Measurements from ENCODE around the gene NFAT5. TPM values are rescaled to one million over a fixed set of nuclear protein-coding genes. Genes with fewer than 3 reads are reported as not detected.
"Not testable (repeated sequence)": the region's sequence is repeated elsewhere in the genome, so short reads cannot be mapped to it uniquely, and the experiment has no call there.

Gene NFAT5
- total RNA-seq, 2 donors from 2014 or later: 33.0 to 76.0 TPM

DNA sequence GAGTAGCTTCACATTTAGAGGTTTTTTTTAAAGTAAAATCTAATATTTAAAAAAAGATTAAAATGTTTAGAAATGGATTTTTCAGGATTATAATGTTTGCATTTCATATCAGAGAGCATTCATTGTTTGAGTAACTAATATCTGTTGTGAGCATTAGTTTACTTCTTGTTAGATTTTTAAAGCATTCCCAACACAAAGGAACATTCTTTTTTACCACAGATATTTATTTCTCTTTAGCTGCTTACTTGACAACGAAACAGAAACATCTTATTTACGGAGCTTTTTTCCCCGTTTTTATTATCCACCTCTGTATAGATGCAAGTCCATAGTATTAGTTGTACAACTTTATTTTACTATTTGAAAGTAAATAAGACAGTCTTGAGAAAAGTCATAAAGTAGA lies 53.0 kb downstream of the NFAT5 start:
- Mint-ChIP-seq H3K27ac (no peak overlapping the region), H3K36me3 (ENCODE audit: low read depth) (peaks cover 67% of the 10 kb centered on the region), H3K27me3 (no peaks in the 10 kb centered on the region), H3K4me3 (no peak overlapping the region), H3K4me1 (peaks cover 19% of the 10 kb centered on the region), H3K9me3 (no peaks in the 10 kb centered on the region)
- no peak for ATAC-seq (replicated peaks)

GRCh38 chr16:69619514-69619913 lies 53.7 kb downstream of the NFAT5 start:
- H3K4me3 Mint-ChIP-seq: no peak overlapping the region
- ATAC-seq (replicated peaks): no peak
- no peaks in the 10 kb centered on the region for H3K27me3 Mint-ChIP-seq
- H3K36me3 Mint-ChIP-seq (ENCODE audit: low read depth): peaks cover 67% of the 10 kb centered on the region
- no peaks in the 10 kb centered on the region for H3K9me3 Mint-ChIP-seq
- H3K4me1 Mint-ChIP-seq: peaks cover 19% of the 10 kb centered on the region
- H3K27ac Mint-ChIP-seq: no peak overlapping the region

DNA sequence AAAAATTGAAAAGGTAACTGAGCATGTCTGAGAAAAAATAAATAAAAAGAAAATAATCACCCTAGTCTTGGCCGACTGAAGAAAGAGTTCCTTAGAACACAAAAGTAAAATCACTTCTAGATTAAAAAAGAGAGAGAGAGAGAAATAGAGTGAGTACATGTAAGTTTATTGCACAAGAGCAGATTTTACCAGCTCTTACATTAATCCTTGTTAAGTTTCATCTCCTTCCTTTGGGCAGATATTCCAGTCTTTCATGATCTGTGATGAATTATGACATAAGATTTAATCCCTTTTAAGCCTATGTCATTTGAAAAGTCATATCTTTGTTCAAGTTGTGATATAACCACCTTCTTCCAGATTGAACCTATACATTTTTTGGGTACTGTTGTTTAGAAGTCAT lies 54.8 kb downstream of the NFAT5 start:
- Mint-ChIP-seq H3K4me1 (peaks cover 16% of the 10 kb centered on the region), H3K4me3 (no peak overlapping the region), H3K36me3 (ENCODE audit: low read depth) (peaks cover 62% of the 10 kb centered on the region), H3K9me3 (no peaks in the 10 kb centered on the region), H3K27me3 (no peaks in the 10 kb centered on the region), H3K27ac (no peak overlapping the region)
- ATAC-seq (replicated peaks): no peak

DNA sequence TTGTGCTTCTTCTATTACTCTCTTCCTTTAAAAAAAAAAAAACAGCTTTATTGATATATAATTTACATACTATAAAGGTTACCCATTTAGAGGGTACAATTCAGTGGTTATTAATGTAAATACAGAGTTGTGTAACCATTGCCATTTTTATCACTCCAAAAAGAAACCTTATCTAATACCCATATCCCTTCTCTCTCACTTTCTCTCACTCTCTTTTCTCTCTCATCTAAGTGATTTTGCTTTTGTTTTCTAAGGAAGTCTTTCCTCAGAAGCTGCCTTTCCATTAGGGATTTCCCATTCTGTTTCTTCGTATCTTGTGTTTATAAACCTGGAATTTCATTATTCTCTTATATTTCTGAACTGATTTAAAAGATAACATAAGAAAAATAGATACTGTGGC lies 55.5 kb downstream of the NFAT5 start:
- Mint-ChIP-seq H3K4me1 (peaks cover 10% of the 10 kb centered on the region), H3K27ac (no peak overlapping the region), H3K36me3 (ENCODE audit: low read depth) (peaks cover 62% of the 10 kb centered on the region), H3K27me3 (no peaks in the 10 kb centered on the region), H3K4me3 (no peak overlapping the region), H3K9me3 (no peaks in the 10 kb centered on the region)
- no peak for ATAC-seq (replicated peaks)

DNA sequence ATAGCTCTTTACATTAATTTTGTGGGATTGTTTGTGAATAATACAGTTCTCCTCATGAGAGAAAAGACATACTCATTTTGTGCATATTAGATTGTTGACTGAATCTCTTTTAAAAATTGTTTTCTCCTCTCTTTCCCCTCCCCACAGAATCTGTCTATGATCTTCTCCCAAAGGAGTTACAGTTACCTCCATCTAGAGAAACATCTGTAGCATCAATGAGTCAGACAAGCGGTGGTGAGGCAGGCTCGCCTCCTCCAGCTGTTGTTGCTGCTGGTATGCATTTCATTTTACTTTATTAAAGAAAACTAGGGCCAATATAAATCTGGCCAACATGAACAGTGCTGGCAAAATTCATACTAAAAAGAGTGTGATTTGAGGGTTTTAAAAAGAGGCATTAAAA lies 60.5 kb downstream of the NFAT5 start:
- no peak overlapping the region for H3K4me3 Mint-ChIP-seq
- no peaks in the 10 kb centered on the region for H3K9me3 Mint-ChIP-seq
- no peak for ATAC-seq (replicated peaks)
- peaks cover 76% of the 10 kb centered on the region for H3K36me3 Mint-ChIP-seq (ENCODE audit: low read depth)
- H3K27me3 Mint-ChIP-seq: no peaks in the 10 kb centered on the region
- no peak overlapping the region for H3K27ac Mint-ChIP-seq
- peaks cover 5% of the 10 kb centered on the region for H3K4me1 Mint-ChIP-seq

GRCh38 chr16:69632828-69633227 lies 67.1 kb downstream of the NFAT5 start:
- Mint-ChIP-seq H3K27ac (no peak overlapping the region), H3K36me3 (ENCODE audit: low read depth) (peaks cover 80% of the 10 kb centered on the region), H3K4me1 (peaks cover 14% of the 10 kb centered on the region), H3K9me3 (no peaks in the 10 kb centered on the region), H3K4me3 (no peak overlapping the region), H3K27me3 (no peaks in the 10 kb centered on the region)
- no peak for ATAC-seq (replicated peaks)

GRCh38 chr16:69633375-69633774 lies 67.6 kb downstream of the NFAT5 start:
- no peak for ATAC-seq (replicated peaks)
- Mint-ChIP-seq H3K4me3 (no peak overlapping the region), H3K27me3 (no peaks in the 10 kb centered on the region), H3K27ac (no peak overlapping the region), H3K9me3 (no peaks in the 10 kb centered on the region), H3K4me1 (peaks cover 14% of the 10 kb centered on the region), H3K36me3 (ENCODE audit: low read depth) (peaks cover 78% of the 10 kb centered on the region)

DNA sequence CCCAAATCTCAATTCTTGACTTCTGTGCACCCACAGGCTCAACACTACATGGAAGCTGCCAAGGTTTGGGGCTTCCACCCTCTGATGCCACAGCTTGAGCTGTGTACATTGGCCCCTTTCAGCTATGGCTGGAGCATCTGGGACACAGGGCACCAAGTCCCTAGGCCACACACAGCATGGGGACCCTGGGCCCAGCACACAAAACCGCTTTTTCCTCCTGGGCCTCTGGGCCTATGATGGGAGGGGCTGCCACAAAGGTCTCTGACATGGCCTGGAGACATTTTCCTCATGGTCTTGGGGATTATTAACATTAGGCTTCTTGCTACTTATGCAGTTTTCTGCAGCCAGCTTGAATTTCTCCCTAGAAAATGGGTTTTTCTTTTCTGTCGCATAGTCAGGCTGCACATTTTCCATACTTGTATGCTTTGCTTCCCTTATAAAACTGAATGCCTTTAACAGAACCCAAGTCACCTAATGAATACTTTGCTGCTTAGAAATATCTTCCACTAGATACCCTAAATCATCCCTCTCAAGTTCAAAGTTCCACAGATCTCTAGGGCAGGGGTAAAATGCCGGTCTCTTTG lies 70.9 kb downstream of the NFAT5 start:
- not testable (repeated sequence) for H3K4me3 Mint-ChIP-seq; ATAC-seq (replicated peaks); H3K9me3 Mint-ChIP-seq; H3K27me3 Mint-ChIP-seq
- peaks cover 70% of the 10 kb centered on the region for H3K36me3 Mint-ChIP-seq (ENCODE audit: low read depth)
- peaks cover 14% of the 10 kb centered on the region for H3K4me1 Mint-ChIP-seq
- peak overlapping the region; percentile 48 for H3K27ac Mint-ChIP-seq

DNA sequence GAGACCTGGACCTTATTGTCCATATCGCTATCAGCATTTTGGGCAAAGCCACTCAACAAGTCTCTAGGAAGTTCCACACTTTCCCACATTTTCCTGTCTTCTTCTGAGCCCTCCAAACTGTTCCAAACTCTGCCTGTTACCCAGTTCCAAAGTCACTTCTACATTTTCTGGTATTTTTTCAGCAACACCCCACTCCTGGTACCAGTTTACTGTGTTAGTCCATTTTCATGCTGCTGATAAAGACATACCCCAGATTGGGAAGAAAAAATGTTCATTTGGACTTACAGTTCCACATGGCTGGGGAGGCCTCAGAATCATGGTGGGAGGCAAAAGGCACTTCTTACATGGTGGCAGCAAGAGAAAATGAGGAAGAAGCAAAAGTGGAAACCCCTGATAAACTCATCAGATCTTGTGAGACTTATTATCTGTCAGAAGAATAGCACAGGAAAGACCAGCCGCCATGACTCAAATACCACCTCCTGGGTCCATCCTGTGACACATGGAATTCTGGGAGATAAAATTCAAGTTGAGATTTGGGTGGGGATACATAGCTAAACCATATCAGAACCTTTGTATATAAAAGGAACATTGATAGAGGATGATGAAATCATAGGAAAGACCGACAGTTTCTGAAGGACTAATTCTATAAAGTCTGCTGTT lies 71.6 kb downstream of the NFAT5 start:
- H3K36me3 Mint-ChIP-seq (ENCODE audit: low read depth): peaks cover 64% of the 10 kb centered on the region
- H3K9me3 Mint-ChIP-seq; ATAC-seq (replicated peaks); H3K4me3 Mint-ChIP-seq; H3K27me3 Mint-ChIP-seq: not testable (repeated sequence)
- H3K4me1 Mint-ChIP-seq: peaks cover 14% of the 10 kb centered on the region
- peak overlapping the region; percentile 48 for H3K27ac Mint-ChIP-seq

GRCh38 chr16:69643997-69644396 lies 78.2 kb downstream of the NFAT5 start:
- not testable (repeated sequence) for H3K4me3 Mint-ChIP-seq; H3K27ac Mint-ChIP-seq; H3K27me3 Mint-ChIP-seq; H3K4me1 Mint-ChIP-seq; ATAC-seq (replicated peaks); H3K9me3 Mint-ChIP-seq
- peaks cover 45% of the 10 kb centered on the region for H3K36me3 Mint-ChIP-seq (ENCODE audit: low read depth)

- Mint-ChIP-seq H3K27me3 (no peaks in the 10 kb centered on the region), H3K4me3 (no peak overlapping the region), H3K9me3 (no peaks in the 10 kb centered on the region), H3K4me1 (peaks cover 5% of the 10 kb centered on the region), H3K36me3 (ENCODE audit: low read depth) (peaks cover 46% of the 10 kb centered on the region), H3K27ac (no peak overlapping the region)
- ATAC-seq (replicated peaks): no peak
These were observed 79.0 kb downstream of the NFAT5 start for GRCh38 chr16:69644790-69645189.

DNA sequence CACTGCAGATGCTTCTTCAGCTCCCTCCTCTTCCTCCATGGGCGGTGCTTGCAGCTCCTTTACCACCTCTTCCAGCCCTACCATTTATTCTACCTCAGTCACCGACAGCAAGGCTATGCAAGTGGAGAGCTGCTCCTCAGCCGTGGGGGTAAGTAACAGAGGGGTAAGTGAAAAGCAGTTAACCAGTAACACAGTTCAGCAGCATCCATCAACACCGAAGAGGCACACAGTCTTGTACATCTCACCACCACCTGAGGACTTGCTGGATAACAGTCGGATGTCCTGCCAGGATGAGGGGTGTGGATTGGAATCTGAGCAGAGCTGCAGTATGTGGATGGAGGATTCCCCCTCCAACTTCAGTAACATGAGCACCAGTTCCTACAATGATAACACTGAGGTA lies 81.3 kb downstream of the NFAT5 start:
- no peaks in the 10 kb centered on the region for H3K9me3 Mint-ChIP-seq
- H3K27ac Mint-ChIP-seq: no peak overlapping the region
- peaks cover 5% of the 10 kb centered on the region for H3K4me1 Mint-ChIP-seq
- H3K27me3 Mint-ChIP-seq: no peaks in the 10 kb centered on the region
- H3K36me3 Mint-ChIP-seq (ENCODE audit: low read depth): peaks cover 65% of the 10 kb centered on the region
- no peak for ATAC-seq (replicated peaks)
- no peak overlapping the region for H3K4me3 Mint-ChIP-seq

GRCh38 chr16:69651217-69651616 lies 85.5 kb downstream of the NFAT5 start:
- Mint-ChIP-seq H3K4me1 (peaks cover 5% of the 10 kb centered on the region), H3K36me3 (ENCODE audit: low read depth) (peaks cover 93% of the 10 kb centered on the region), H3K9me3 (no peaks in the 10 kb centered on the region), H3K4me3 (no peak overlapping the region), H3K27ac (no peak overlapping the region), H3K27me3 (no peaks in the 10 kb centered on the region)
- ATAC-seq (replicated peaks): no peak

- Mint-ChIP-seq H3K36me3 (ENCODE audit: low read depth) (peaks cover 92% of the 10 kb centered on the region), H3K27ac (peak overlapping the region; percentile 29), H3K27me3 (no peaks in the 10 kb centered on the region), H3K4me3 (no peak overlapping the region), H3K4me1 (no peaks in the 10 kb centered on the region), H3K9me3 (no peaks in the 10 kb centered on the region)
- ATAC-seq (replicated peaks): no peak
These were observed 88.6 kb downstream of the NFAT5 start for GRCh38 chr16:69654280-69654931.

DNA sequence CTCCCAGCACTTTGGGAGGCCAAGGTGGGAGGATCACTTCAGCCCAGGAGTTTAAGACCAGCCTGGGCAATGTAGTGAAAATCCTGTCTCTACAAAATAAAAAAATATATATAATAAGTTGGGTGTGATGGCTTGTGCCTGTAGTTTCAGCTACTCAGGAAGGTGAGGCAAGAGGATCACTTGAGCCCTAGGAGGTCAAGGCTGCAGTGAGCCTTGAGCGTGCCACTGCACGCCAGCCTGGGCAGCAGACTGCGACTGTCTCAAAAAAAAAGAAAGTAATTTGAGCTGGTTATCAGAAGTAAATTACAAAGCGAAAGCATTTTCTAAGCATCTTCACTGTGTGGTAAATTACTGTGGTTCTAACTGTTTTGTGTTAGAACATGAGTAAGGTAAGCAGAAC lies 94.4 kb downstream of the NFAT5 start:
- Mint-ChIP-seq H3K27me3 (no peaks in the 10 kb centered on the region), H3K36me3 (ENCODE audit: low read depth) (peaks cover 98% of the 10 kb centered on the region), H3K27ac (no peak overlapping the region), H3K4me3 (no peak overlapping the region), H3K9me3 (no peaks in the 10 kb centered on the region), H3K4me1 (no peaks in the 10 kb centered on the region)
- no peak for ATAC-seq (replicated peaks)
